Ramos (cell line): ENCODE data around the gene ATP1B3.
"Not testable (repeated sequence)": the region's sequence is repeated elsewhere in the genome, so short reads cannot be mapped to it uniquely, and the experiment has no call there.

Experiments
- in situ Hi-C: fragments of 300-500 bp; cut with MboI; formaldehyde crosslinking; loops from one replicate; pipeline ENCODE4 v1.14.3; 2022; ENCODE audit warnings: low sequenced_read_pairs; ENCODE audit not compliant: unreplicated experiment

The ATP1B3 gene

DNA sequence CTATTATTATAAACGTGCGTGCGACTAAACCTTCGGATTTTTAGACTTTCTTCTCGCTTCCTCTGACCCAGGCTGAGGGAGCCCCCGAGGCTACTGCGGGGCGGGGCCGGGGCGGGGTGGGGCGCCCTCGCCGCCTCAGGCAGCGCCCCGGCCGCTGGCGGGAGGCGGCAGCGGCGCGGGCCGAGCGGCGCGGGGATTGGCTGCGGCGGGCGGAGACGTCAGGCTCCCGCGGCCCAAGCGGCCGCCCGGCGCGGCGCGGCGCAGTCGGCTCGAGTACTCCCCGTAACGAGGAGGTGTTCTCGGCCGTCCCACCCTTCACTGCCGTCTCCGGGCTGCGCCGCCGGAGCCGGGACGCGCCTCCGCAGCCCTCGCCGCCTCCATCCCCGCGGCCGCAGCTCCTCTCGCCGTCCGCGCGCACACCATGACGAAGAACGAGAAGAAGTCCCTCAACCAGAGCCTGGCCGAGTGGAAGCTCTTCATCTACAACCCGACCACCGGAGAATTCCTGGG is at the start of gene ATP1B3:
Gene ATP1B3 (plus strand): TSS at position 263 of the 510 bp plus-strand sequence. CDS start 159 bp downstream, at position 422.
- in situ Hi-C loops: no loop called here

- in situ Hi-C loops: no loop called here
These were observed 48.0 kb upstream of the ATP1B3 start for GRCh38 chr3:141828487-141828886.

DNA sequence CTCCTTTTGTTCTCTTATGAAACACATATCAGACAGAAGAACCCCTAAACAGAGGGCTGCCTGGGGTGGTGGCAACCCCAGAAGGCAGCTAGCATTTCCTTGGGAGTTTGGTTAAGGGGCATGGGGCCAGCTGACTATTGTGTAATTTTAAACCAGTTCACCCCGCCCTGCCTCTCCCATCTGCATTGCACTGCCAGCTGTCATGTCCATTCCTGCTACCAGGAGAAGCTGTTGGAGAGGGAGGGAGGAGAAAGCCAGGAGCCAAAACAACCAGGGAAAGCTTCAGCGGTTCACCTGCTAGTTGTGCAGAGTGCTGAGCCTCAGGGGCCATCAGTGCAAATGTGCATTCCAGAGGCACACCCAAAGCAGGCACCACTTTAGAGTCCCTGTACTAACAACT is 47.6 kb upstream of the ATP1B3 start:
- in situ Hi-C loops: no loop called here

DNA sequence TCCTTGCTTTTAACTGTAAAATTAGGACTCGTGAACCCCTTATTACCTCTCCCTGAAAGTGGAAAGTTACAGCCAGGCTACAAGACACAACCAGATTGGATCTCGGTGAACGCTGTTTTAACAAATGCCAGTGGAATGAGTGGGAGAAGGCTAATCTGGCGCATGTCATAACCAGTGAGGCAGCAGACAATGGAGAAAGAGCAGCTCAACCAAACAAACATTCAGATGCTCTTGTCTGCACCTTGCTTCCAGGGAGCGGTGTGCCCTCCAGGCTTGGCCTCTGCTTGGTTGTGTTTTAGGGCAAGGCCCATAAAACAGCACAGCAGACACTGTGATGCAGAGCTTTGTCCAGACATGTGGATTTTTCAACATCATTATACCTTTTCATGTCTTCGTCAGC is 45.9 kb upstream of the ATP1B3 start:
- in situ Hi-C loops: no loop called here

- in situ Hi-C loops: no loop called here
These were observed 42.2 kb upstream of the ATP1B3 start for GRCh38 chr3:141834292-141834691.

GRCh38 chr3:141835557-141836229 is 40.8 kb upstream of the ATP1B3 start:
- in situ Hi-C loops: no loop called here

GRCh38 chr3:141839389-141839788 is 37.1 kb upstream of the ATP1B3 start:
- in situ Hi-C loops: no loop called here

DNA sequence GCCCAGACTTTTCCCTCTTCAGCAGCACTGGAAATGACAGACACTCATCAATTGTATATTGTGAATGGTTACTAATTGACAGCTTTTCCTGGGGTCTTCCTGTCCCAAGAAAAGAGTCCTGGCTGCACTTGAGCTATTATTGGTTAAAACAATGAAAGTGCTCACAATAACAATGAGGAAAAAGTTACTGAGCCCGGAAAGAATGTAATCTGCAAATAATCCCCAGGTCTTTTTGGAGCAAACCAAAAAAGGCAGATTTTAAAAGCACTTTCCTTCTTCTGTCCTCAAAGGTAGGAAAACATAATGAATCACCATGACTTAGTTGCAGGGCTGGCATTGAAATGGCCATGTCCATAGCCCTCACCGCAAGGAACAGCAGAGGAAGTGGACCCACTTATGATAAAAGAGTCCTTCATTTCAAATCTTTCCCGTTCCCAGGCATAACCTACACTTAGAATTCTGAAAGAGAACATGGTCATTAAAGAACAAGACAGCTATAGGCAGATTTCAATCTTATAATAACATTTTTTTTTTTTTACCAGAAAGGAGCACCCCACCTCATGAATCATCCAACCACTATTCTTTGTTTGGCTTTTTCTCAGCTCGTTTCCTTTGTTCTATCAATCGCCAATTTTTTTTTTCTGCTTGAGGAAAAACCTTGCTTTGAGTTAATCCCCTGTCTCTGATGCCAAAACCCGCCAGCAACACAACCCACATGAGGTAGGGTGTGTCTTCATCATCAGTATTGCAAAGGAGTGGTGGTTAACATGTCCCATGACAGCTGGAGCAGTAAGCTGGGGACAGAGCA is 35.5 kb upstream of the ATP1B3 start:
- in situ Hi-C loops: no loop called here

DNA sequence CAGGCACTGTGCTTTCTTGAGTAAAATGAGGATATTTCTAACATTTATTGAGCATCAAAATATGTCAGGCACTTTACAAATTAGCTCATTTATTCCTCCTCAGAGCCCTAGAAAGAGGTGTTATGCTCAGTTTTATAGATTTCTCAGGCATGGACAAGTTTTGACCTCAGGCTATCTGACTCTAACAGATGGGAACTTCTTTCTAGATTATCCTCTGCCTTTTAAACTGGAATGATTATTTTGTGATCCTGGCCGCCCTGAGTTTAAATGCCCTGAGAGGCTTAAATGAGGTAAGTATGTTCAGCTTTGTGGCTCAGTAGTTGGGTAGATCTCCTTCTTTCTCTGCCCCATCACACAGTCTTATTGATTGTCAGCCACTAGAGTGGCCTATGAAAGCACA is 32.3 kb upstream of the ATP1B3 start:
- in situ Hi-C loops: no loop called here

DNA sequence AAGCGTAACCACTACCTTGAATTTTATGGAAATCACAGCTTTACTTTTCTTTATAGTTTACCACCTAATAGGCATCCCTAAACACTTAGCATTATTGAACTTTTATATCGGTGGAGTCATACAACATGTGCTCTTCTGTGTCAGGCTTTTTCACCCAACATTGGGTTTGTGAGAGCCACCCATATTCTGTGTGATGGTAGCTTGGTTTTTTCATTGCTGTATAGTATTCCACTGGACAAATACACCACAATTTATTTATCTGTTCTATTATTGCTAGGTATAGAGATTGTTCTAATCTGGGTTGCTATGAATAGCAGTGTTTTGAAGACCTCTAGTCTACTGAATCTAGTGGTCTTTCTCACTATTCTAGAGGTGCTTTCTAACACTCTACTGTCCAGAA is 31.6 kb upstream of the ATP1B3 start:
- in situ Hi-C loops: no loop called here

GRCh38 chr3:141845407-141846049 is 30.9 kb upstream of the ATP1B3 start:
- in situ Hi-C loops: no loop called here

- in situ Hi-C loops: no loop called here
These were observed 30.4 kb upstream of the ATP1B3 start for GRCh38 chr3:141846050-141846433.

DNA sequence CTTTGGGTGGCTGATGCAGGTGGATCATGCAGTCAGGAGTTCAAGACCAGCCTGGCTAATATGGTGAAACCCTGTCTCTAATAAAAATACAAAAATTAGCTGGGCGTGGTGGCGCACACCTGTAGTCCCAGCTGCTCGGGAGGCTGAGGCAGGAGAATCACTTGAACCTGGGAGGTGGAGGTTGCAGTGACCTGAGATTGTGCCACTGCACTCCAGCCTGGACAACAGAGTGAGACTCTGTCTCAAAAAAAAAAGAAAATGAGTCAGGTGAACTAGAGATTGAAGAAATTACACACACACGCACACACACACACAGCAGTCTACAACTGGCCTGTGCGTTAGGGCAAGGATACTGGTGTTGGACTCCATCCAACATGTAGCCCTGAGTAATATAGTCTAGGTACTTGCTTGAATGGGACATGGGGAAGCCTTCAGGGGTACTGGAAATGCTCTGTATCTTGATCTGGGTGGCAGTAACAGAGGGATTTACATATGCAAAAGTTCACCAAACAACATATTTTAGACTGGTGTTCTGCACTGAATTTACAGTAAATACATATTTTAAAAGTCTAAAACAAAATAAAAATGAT is 28.2 kb upstream of the ATP1B3 start:
- in situ Hi-C loops: not testable (repeated sequence)

DNA sequence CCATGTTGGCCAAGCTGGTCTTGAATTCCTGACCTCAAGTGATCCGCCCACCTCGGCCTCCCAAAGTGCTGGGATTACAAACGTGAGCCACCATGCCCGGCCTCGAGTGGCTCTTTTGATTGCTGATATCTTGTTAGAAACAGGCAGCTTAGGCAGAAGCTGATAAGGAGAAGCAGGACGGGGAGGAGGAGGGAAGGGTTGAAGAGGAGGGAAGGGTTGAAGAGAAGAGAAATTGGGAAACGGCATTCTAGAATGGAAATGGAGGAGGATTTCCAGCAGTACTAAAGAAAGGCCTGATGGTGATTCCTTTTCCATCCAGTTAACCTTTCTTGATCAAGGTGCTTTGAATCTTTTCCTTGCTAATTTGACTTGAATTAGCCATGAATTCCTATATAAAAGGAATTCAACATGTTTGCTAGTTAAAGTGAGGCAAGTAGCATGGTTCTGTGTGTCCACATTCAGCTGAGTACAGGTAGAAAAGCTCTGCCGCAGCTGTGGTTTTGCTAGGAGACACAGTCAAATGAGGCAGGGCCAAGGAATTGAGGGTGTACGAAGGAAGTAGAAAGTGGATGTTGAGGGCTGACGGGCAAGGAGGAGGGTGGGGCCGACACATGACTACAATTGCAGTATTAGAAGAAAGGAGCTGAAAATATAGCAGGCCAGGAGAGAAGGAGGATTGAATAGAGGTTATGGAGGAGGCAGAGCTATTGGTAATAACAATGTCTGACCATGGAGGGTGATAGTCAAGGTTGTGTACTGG is 27.2 kb upstream of the ATP1B3 start:
- in situ Hi-C loops: no loop called here

DNA sequence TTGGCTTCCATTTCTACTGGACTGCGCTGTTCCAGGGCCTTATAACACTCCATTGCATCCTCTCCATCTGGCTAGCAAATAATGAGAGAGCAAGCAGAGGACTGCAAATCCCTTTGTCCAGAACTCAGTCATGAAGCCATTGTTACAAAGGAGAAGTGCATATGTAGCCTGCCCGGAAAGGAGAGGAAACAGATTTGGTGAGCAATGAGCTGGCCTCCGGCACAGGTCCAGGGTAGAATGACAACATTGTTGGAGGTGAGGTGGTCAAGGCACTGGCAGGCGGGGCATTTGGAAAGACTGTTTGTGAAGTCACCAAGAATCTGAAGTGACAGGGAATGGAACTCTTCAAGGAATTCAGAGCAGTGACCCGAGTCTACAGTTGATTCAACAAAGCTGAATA is 25.0 kb upstream of the ATP1B3 start:
- in situ Hi-C loops: no loop called here

DNA sequence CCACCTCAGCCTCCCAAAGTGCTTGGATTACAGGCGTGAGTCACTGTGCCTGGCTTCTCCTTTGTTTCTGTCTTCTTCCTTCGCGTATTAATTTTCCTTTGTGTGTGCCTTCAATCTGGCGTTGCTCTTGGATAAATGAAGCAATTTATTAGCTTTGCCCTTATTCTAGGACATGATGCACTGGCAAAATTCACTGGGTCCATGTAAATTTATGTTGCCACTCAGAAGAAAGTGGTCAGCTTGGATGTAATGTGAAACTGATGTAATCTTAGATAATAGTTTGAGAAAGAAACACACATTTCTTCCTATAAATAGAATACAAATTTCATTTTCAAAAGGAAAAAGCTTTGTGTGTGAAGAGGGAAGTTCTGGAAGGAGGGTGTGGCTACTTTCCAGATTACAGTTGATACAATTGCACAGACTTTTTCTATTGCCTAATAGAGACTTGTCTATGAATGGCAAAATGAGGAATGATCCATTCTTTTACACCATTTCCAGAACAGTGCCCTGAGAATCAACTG is 23.3 kb upstream of the ATP1B3 start:
- in situ Hi-C loops: no loop called here

GRCh38 chr3:141853629-141854168 is 22.7 kb upstream of the ATP1B3 start:
- in situ Hi-C loops: no loop called here

DNA sequence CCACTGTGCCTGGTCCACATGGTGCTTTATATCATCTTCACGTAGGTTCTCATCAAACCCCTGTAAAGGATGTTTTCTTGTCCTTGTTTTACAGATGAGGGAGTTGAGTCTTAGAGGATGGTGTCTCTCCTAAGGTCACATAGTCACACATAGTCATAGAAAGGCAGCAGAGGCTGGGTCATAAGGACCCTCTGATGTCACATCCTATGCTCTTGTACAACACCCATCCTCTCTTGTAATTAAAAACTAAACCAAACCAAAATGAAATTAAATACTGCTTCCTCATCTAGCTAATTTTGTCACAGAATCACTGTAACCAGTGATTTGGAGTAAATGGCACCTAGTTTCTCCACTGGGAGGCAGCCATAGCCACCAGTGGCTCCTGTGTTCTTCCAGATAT is 21.8 kb upstream of the ATP1B3 start:
- in situ Hi-C loops: no loop called here

DNA sequence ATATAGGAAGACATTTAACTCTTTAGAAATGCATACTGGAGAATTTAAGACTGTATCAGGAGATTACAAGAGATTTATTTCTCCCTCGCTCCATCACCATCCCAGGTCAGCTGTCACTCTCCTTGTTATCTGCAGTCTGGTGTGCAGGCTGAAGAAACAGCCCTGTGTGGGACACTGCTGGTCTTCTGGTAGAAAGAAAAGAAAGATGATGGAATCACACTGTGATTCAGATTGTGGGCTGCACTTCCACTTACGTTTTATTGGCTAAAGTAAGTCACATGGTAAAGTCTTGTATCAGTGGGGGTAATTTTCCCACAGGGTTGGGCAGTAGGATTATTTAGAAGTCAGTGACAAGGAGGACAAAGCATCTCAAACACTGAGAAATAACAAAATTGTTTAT is 18.1 kb upstream of the ATP1B3 start:
- in situ Hi-C loops: no loop called here

GRCh38 chr3:141859651-141860050 is 16.8 kb upstream of the ATP1B3 start:
- in situ Hi-C loops: no loop called here
